Measurements from ENCODE around the gene NAV2.

GRCh38 chr11:20061776-20062175 lies 349.1 kb downstream of the NAV2 start:
- no peak for TF ChIP-seq POLR2A (IDR thresholded peaks at IDR 0.05)
- TF ChIP-seq, protein P1, sequence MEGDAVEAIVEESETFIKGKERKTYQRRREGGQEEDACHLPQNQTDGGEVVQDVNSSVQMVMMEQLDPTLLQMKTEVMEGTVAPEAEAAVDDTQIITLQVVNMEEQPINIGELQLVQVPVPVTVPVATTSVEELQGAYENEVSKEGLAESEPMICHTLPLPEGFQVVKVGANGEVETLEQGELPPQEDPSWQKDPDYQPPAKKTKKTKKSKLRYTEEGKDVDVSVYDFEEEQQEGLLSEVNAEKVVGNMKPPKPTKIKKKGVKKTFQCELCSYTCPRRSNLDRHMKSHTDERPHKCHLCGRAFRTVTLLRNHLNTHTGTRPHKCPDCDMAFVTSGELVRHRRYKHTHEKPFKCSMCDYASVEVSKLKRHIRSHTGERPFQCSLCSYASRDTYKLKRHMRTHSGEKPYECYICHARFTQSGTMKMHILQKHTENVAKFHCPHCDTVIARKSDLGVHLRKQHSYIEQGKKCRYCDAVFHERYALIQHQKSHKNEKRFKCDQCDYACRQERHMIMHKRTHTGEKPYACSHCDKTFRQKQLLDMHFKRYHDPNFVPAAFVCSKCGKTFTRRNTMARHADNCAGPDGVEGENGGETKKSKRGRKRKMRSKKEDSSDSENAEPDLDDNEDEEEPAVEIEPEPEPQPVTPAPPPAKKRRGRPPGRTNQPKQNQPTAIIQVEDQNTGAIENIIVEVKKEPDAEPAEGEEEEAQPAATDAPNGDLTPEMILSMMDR (IDR thresholded peaks at IDR 0.05) = no peak
